Measurements from ENCODE around the gene TP73. TPM values are rescaled to one million over a fixed set of nuclear protein-coding genes. Genes with fewer than 3 reads are reported as not detected.

Gene TP73
- polyA plus RNA-seq, 1 donor from 2014 or later, result not detected

- TF ChIP-seq SMC3 (conservative IDR thresholded peaks at IDR 0.05; ENCODE audit: poor library complexity) (no peak), POLR2AphosphoS5 (IDR thresholded peaks at IDR 0.05) (no peak), TAF1 (IDR thresholded peaks at IDR 0.05; ENCODE audit: low read depth) (no peak)
These were observed 81.7 kb downstream of the TP73 start for GRCh38 chr1:3733883-3734589.

GRCh38 chr1:3734602-3735001 is 82.3 kb downstream of the TP73 start:
- H3K36me3 ChIP-seq (ENCODE audit: insufficient read depth, low read length), result no peaks in the 10 kb centered on the region
- TF ChIP-seq RAD21 (conservative IDR thresholded peaks at IDR 0.05) (no peak), MXI1 (conservative IDR thresholded peaks at IDR 0.05; ENCODE audit: poor library complexity, severe bottlenecking) (no peak), EZH2 (IDR thresholded peaks at IDR 0.05; ENCODE audit: borderline replicate concordance, insufficient read depth, low read length, poor library complexity, severe bottlenecking) (no peak), EP300 (conservative IDR thresholded peaks at IDR 0.05; ENCODE audit: poor library complexity, severe bottlenecking) (no peak), POLR2AphosphoS5 (IDR thresholded peaks at IDR 0.05) (no peak), SMC3 (conservative IDR thresholded peaks at IDR 0.05; ENCODE audit: poor library complexity) (no peak), TAF1 (IDR thresholded peaks at IDR 0.05; ENCODE audit: low read depth) (no peak)
- TF ChIP-seq, protein P1, sequence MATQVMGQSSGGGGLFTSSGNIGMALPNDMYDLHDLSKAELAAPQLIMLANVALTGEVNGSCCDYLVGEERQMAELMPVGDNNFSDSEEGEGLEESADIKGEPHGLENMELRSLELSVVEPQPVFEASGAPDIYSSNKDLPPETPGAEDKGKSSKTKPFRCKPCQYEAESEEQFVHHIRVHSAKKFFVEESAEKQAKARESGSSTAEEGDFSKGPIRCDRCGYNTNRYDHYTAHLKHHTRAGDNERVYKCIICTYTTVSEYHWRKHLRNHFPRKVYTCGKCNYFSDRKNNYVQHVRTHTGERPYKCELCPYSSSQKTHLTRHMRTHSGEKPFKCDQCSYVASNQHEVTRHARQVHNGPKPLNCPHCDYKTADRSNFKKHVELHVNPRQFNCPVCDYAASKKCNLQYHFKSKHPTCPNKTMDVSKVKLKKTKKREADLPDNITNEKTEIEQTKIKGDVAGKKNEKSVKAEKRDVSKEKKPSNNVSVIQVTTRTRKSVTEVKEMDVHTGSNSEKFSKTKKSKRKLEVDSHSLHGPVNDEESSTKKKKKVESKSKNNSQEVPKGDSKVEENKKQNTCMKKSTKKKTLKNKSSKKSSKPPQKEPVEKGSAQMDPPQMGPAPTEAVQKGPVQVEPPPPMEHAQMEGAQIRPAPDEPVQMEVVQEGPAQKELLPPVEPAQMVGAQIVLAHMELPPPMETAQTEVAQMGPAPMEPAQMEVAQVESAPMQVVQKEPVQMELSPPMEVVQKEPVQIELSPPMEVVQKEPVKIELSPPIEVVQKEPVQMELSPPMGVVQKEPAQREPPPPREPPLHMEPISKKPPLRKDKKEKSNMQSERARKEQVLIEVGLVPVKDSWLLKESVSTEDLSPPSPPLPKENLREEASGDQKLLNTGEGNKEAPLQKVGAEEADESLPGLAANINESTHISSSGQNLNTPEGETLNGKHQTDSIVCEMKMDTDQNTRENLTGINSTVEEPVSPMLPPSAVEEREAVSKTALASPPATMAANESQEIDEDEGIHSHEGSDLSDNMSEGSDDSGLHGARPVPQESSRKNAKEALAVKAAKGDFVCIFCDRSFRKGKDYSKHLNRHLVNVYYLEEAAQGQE (IDR thresholded peaks at IDR 0.05; ENCODE audit: borderline replicate concordance), result no peak
- TF ChIP-seq, protein P2, sequence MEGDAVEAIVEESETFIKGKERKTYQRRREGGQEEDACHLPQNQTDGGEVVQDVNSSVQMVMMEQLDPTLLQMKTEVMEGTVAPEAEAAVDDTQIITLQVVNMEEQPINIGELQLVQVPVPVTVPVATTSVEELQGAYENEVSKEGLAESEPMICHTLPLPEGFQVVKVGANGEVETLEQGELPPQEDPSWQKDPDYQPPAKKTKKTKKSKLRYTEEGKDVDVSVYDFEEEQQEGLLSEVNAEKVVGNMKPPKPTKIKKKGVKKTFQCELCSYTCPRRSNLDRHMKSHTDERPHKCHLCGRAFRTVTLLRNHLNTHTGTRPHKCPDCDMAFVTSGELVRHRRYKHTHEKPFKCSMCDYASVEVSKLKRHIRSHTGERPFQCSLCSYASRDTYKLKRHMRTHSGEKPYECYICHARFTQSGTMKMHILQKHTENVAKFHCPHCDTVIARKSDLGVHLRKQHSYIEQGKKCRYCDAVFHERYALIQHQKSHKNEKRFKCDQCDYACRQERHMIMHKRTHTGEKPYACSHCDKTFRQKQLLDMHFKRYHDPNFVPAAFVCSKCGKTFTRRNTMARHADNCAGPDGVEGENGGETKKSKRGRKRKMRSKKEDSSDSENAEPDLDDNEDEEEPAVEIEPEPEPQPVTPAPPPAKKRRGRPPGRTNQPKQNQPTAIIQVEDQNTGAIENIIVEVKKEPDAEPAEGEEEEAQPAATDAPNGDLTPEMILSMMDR (IDR thresholded peaks at IDR 0.05; ENCODE audit: poor library complexity, severe bottlenecking), result no peak
- H3K9ac ChIP-seq (ENCODE audit: low read length), result no peak overlapping the region
- no peaks in the 10 kb centered on the region for H3K27me3 ChIP-seq (ENCODE audit: insufficient read depth, low read depth, low read length)
- H3K9me2 ChIP-seq (ENCODE audit: insufficient read depth, low read length), result no peaks in the 10 kb centered on the region
- no peak overlapping the region for H3K4me3 ChIP-seq (ENCODE audit: low read length)
- no peaks in the 10 kb centered on the region for H4K20me1 ChIP-seq (ENCODE audit: insufficient read depth)
- H3K27ac ChIP-seq (ENCODE audit: low read length), result no peak overlapping the region
- H3K9me3 ChIP-seq (ENCODE audit: low read length), result no peaks in the 10 kb centered on the region
- H2AFZ ChIP-seq (ENCODE audit: low read depth, low read length), result no peak overlapping the region
- no peaks in the 10 kb centered on the region for H3K79me2 ChIP-seq (replicated peaks; ENCODE audit: insufficient read depth, low read length)
- H3F3A ChIP-seq (ENCODE audit: insufficient read depth, low read length, poor library complexity, severe bottlenecking), result no peaks in the 10 kb centered on the region
- H3K4me2 ChIP-seq (ENCODE audit: low read length), result no peak overlapping the region

More at GRCh38 chr1:3733883-3734589, 81.7 kb downstream of the TP73 start:
- Histone ChIP-seq H3K9me3 (ENCODE audit: low read length) (no peaks in the 10 kb centered on the region), H4K20me1 (ENCODE audit: insufficient read depth) (no peaks in the 10 kb centered on the region), H3K36me3 (ENCODE audit: insufficient read depth, low read length) (no peaks in the 10 kb centered on the region), H3K4me3 (ENCODE audit: low read length) (no peak overlapping the region), H3K4me2 (ENCODE audit: low read length) (no peak overlapping the region), H3K27ac (ENCODE audit: low read length) (no peak overlapping the region), H2AFZ (ENCODE audit: low read depth, low read length) (no peak overlapping the region), H3K9ac (ENCODE audit: low read length) (no peak overlapping the region), H3K79me2 (replicated peaks; ENCODE audit: insufficient read depth, low read length) (no peaks in the 10 kb centered on the region), H3F3A (ENCODE audit: insufficient read depth, low read length, poor library complexity, severe bottlenecking) (no peaks in the 10 kb centered on the region), H3K27me3 (ENCODE audit: insufficient read depth, low read depth, low read length) (no peaks in the 10 kb centered on the region), H3K9me2 (ENCODE audit: insufficient read depth, low read length) (no peaks in the 10 kb centered on the region)

Measured in neural cell (in vitro differentiated cells).